HuH-7 (cell line): Measurements from ENCODE around the gene TBC1D16.
"Not testable (repeated sequence)": the region's sequence is repeated elsewhere in the genome, so short reads cannot be mapped to it uniquely, and the experiment has no call there.

Experiments
- DNase-seq: peaks from one replicate; pipeline ENCODE4 v3.0.0; 2011; ENCODE audit warnings: low spot score

The TBC1D16 gene

DNA sequence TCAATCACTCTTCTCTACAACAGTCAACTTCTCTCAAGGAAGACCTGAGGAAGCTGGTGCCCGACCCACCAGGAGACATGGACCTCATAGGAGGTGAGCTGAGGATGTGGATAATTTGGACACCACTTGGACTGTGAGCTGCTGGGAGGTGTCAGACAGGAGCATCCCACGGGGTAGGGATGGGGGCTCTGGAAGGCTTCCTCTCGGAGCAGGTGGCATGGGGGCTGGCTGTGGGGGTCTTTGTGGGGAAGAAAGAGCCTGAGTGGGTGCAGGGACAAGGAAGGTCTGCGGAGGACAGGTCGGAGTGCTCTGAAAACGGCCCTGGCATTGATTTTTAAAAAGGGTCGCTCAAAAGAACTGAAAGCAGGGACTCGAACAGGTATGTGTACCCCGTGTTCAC lies 64.0 kb downstream of the TBC1D16 start:
- no peak for DNase-seq

DNA sequence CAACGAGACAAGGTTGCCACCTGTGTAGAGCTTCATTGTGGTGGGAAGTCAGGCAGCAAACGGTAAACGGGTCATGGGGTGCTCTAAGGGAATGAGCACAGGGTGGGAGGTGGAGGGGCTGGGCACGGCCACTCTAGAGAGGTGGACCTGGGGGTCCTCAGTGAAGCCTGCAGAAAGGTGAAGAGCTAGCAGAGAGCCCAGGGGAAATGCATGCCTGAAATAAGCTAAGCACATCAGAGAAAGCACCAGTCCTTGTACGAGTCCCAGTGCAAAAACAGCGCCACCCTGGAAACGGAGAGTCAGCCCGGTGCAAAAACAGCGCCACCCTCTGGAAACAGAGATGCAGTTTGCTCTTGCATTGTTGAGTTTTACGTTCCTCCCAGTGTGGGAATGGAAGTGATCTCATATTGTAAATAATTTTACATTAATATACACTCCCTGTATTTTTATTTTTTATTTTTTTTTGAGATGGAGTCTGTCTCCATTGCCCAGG lies 65.0 kb downstream of the TBC1D16 start:
- peak; percentile 67 for DNase-seq

DNA sequence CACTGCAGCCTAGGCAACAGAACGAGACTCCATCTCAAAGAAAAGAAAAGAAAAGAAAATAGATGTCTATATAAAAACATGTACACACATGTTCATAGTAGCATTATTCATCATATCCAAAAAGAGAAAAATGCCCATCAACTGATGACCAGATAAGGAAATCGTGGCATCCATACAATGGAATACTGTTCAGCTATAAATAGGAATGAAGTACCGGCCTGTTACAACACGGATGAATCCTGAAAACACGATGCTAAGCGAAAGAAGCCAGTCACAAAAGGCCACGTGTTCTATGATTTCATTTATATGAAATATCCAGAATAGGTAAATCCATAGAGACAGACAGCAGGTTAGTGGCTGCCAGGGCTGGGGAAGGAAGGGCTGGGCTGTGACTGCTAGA lies 65.8 kb downstream of the TBC1D16 start:
- DNase-seq: no peak

DNA sequence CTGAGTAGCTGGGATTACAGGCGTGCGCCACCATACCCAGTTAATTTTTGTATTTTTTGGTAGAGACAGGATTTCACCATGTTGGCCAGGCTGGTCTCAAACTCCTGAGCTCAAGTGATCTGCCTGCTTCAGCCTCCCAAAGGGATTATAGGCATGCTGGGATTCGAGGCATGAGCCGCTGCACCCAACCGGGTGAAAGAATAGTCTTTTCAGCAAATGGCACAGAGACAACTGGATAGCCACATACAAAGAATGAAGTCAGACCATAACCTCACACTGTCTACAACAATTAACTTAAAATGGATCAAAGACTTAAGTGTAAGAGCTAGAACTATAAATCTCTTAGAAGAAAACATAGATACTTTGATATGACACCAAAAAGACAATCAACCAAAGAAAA lies 67.6 kb downstream of the TBC1D16 start:
- DNase-seq: no peak

DNA sequence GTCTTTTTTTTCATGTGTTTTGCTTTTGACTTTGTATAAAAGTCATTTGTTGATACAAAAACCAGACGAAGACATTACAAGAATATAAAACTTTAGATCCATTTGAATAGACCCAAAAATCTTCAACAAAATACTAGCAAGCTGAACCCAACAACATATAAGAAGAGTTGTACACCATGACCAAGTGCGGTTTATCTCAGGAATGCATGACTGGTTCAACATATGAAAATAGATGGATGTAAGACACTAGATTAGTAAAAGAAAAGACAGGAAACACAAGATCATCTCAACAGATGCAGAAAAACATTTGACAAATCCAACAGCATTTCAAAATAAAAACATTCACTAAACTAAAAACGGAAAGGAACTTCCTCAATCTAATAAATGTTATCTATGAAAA lies 69.0 kb downstream of the TBC1D16 start:
- DNase-seq: no peak

DNA sequence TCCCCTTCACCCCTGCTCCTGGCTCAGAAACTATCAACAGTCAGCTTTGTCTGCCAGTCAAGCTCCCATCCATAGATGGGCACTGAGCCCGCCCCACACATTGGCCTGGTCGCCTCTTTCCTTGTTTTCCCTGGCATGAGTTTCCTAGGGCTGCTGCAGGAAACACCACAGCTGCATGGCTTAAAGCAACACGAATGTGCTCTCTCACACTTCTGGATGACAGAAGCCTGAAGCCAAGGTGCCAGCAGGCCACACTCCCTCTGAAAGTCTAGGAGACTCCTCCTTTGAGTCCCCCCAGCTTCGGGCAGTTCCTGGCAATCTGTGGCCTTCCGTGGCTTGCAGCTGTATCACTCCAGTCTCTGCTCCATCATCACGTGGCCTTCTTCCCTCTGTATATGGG lies 69.9 kb downstream of the TBC1D16 start:
- DNase-seq: no peak

DNA sequence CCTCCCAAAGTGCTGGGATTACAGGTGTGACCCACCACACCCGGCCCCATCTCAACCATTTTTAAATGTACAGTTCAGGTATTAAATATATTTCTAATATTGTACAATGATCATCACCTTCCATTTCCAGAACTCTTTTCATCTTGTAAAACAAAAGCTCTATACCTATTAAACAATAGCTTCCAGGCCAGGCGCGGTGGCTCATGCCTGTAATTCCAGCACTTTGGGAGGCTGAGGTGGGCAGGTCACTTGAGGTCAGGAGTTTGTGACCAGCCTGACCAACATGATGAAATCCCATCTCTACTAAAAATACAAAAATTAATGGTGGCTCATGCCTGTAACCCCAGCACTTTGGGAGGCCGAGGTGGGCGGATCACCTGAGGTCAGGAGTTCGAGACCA lies 73.2 kb downstream of the TBC1D16 start:
- not testable (repeated sequence) for DNase-seq

DNA sequence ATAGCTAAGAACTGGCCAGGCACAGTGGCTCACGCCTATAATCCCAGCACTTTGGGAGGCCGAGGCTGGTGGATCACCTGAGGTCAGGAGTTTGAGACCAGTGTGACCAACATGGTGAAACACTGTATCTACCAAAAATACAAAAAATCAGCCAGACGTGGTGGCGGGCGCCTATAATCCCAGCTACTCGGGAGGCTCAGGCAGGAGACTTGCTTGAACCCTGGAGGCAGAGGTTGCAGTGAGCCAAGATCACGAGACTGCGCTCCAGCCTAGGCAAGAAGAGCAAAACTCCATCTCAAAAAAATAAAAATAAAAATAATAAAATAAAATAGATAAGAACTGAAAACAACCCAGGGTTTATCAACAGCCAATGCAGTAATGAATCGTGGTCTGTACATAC lies 74.1 kb downstream of the TBC1D16 start:
- not testable (repeated sequence) for DNase-seq

DNA sequence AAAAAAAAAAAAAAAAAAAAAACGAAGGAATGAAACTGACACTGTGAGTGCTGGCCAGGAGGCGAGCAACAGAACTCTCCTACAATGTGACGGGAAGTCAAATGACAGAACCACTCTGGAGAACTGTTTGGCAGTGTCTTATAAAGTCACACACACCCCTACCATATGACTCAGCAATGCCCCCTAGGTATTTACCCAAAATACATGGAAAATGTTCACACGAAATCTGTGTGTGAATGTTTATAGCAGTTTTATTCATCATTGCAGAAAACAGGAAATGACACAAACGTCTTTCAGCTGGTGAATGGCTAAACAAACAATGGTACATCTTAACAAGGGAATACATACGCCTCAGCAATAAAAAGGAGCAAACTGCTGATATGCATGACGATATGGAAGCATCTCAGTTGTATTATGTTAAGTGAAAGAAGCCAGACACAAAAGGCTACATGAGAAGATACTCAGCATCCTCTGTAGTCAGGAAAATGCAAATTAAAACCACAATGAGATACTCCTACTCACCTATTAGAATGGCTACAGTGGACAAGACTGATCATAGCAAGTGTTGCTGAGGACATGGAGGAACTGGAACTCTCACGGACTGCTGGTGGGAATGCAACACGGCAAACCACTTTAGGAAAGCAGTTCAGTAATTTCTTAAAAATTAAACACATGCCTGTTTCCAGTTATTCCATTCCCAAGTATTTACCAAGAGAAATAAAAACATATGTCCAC lies 74.7 kb downstream of the TBC1D16 start:
- no peak for DNase-seq

DNA sequence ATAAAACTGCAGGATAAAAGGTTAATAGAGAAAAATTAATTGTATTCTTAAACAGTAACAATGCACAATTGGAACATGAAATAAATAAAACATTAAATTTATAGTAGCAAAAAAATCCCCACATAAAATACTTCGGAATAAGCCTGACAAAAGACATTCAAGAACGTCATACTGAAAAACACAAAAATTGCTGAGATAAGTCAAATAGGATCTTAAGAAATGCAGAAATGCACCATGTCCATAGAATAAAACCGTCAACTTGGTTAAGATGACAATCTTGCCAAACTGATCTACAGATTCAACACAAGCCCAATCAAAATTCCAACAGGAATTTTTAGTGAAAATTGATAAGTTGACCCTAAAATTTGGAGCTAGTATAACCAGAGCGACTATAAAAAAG lies 76.6 kb downstream of the TBC1D16 start:
- no peak for DNase-seq

DNA sequence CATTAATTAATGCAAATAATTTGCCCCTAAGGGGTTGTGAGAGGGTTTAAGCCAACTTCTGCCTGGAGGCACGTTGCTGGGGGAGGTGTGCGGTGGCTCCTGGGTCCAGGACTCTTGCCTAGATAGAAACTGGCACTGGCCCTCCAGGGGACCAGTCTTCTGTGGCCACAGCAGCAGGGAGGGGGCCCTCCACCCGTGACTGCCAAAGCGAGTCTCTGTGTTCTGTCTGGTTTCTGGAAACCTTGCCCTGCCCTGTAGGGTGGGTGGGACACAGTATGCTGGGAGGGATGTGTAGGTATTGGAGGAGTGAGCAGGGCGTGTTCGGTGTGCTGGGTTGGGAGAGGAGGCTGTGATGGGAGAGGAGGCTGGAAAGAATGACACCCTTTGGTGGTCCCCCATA lies 78.8 kb downstream of the TBC1D16 start:
- no peak for DNase-seq

DNA sequence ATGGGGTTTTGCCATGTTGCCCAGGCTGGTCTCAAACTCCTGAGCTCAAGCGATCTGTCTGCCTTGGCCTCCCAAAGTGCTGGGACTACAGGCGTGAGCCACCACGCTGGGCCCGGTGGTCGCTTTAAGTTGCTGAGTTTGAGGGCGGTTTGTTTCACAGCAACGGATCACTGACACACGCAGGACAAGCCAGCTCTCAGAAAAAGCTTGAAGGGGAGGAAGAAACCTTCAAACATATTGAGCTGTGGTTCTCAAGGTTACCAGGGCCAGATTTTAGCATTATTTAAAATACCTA lies 79.3 kb downstream of the TBC1D16 start:
- DNase-seq: not testable (repeated sequence)

DNA sequence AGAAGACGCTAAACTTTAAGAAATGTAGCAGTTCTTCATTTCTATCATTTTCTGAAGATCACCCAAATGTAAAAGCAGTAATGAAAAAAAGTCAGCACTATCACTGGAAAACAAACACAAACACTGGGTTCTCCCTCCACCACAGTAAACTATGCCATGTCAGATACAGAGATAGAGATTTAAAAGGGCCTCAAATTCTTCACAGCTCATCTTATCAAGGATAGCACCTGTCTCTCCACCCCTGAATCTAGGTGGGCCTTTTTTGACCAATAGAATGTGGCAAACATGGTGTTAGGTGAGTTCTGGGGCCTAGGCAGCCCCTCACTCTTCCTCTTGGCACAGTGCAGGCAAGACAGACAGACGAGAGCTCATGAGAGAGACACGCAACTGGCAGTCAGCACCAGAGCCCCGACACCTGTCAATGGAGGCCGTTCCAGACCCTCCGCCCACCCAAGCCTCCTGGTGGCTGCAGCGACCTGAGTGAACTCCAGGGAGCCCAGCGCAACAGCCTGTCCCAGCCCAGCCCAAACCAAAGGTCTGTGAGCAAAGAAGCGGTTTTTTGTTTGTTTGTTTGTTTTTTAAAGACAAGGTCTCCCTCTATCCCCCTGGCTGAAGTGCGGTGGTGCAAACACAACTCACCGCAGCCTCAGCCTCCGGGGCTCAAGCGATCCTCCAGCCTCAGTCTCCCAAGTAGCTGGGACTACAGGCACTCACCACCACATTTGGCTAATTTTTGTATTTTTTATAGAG lies 79.8 kb downstream of the TBC1D16 start:
- DNase-seq: no peak

DNA sequence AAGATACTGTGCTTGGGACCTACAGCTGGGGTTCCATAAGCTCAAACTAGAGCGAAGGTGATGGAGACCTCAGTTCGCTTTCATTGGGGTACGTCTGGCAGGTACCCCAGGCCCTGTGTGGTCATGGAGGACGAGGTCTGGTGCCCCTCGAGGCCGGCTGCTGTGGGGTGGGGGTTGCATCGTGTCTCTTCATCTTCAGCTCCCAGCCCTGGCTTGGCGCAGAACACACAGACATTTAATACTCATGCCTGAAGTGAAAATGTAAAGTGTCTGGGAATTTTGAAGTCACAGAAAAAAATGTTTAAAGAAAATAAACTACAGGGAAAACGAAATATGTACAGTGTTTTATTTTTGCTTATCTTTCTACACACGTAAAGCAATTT lies 80.5 kb downstream of the TBC1D16 start:
- no peak for DNase-seq

DNA sequence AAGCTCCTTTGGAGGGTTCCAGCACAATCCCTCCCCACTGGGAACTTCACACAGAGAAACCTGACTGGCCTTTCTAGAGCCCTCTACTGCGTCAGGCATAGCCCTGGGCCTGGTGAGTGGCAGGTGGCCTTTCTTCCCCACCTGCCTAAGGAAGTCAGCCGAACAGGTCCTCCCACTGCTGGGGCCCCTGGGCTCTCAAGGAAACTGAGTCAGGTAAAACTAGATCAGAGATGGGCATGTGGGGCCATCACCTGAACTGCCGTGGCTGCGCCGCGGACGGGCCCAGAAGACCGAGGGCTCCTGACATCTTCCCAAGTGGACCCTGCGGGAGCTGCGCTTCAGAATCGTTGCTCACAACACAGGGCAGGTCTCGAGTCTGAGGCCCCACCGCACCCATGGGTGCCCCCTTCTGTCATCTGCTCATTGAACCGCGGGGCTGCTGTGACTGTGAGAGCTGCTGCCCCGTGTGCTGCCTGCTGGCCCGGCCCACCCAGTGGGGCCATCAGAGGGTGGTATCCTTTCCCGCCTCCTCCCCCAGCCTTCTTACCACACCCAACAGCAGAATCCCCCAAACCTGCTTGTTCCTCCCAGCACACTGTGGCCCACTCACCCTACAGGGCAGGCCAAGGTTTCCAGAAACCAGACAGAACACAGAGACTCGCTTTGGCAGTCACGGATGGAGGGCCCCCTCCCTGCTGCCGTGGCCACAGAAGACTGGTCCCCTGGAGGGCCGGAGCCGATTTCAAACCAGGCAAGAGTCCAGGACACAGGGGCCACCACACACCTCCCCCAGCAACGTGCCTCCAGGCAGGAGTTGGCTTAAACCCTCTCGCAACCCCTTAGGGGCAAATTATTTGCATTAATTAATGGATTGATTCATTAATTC lies 81.1 kb downstream of the TBC1D16 start:
- DNase-seq: no peak

DNA sequence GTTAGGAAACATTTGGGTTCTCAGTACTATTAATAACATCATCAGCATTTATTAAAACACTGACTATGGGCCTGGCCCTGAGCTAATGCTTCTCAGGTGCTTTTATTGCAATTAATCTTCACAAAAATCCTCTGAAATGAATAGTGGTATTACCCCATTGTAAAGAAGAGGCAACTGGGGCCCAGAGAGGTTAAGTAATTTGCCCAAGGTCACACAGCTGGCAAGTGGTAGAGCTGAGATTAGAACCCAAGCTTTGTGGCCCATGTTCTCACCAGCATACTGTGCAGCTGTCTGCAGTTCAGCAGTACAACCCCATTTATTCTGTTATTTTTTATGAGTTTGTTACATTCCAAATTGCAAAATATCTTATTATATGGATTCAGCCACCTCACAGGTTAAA lies 82.3 kb downstream of the TBC1D16 start:
- no peak for DNase-seq

DNA sequence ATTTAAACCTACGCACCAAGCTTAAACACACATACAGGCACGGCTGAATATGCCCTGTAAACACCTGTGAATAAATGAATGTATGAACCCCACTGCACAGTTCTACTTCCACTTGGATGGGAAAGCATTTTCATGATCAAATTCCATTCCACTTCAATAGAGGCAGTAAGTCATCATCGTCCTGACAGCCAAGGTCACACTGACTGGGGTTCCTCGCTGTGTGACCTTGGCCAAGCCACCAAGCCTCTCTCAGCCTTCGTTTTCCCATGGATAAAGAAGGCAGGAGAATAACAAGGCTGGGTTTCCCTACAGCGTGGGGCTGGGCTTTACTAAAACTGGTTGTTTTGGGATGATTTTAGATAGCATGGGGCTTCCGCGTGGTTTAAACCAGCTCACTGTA lies 82.8 kb downstream of the TBC1D16 start:
- DNase-seq: no peak

DNA sequence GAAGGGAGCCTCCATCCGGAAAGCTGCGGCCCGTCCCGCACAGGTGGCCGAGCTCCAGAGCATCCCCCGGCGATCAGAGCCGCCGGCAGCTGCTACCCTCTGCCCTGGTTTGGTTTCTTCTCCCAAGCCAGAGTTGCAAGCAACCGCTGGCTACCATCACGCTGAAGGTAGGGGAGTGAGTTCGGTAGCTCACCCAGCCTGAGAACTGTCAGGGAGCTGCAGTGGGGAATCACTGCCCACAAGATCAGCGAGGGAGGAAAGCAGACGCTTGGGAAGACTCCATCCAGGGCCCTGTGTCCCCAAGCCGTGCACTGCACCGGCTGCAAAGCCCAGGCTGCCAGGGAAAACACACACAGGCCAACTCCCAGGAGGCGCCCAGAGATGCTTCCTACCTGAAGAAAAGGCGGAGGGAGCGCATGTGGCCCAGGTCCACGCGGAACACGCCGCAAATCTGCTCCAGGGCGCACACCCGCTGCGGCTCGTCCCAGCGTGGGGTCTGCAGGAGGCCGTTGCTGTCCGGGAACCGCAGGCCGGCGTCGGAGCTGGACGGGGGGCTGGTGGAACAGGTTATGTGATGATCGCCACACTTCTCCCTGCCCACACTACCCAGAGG lies 83.3 kb downstream of the TBC1D16 start:
- DNase-seq: no peak

DNA sequence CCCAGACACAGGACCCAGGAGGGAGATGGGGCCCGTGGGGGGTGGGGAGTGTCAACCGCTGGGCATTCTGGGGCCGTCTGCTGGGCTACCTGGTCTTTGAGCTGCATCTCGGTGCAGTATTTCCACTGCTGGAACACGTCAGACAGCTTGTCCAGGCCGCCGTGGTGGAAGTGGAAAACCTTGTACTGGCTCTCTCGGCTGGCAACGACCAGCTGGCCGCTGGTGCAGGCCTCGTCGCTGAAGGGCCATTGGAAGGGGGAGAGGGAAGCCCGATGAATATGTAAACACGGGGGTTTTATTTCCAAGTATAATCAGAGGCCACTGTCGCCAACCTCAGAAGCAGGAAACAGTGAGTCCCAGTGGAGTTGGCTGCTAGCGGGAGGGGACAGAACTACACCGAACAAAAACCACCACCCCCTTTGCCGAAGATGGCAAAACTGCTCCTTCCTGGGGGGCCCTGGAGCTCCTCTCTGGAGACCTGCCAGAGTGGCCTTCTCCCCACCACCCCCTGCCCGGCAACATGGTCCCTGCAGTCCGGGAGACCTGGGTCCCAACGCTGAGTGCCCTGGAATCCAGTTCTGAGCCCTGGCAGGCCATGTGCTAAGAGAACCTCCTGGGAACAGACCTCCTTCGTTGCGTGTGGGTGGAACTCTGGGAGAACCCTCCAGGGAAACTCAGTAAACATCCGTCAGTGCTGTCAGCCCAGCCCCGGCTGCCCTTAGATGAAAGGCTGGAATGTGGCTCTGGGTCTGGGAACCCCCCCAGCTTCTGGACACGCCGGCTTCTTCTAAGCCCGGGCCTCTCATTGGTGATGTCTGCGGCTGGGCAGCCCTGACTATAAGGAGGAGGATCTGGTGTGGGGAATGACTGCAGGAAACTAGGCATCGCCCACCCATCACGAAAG lies 84.1 kb downstream of the TBC1D16 start:
- DNase-seq: no peak

DNA sequence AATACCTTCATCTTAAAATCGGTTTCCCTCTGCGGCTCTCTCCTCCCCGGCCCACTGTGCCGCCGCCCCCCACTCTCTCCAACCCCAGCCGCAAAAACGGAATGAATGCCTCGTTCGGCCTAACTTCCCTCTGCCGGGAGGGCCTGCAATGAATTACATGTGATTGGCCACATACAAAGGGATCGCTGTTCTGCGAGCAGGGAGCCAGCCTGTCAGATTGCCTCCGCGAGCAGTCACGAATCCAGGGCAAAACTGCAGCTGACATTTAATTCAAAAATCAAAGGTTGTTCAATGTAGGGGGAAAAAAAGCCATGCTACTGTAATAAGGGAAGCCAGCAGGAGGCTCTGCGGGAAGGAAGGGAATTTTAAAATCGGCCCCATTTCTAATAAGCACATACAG lies 84.9 kb downstream of the TBC1D16 start:
- peak; percentile 90 for DNase-seq

DNA sequence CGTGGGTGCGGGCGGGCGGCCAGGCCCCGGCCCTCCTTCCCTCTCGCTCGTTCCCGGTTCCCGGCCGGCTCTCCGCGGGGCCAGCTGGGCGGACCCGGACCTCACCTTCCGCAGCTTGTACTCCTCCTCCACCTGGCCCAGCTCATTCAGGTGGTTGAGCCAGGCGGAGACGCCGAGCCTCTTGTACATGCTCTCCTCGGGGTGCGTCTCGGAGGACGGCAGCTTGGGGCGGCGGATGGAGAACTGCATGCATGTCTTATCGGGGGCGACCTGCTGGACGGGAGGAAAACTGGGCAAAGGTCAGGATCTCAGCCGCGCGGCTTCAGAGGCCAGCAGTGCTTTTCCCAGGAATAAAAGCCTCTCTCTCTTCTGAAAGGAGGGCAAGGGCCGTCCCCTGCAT lies 85.4 kb downstream of the TBC1D16 start:
- peak; percentile 33 for DNase-seq
